ENCODE measurements around the gene TAS2R38.

DNA sequence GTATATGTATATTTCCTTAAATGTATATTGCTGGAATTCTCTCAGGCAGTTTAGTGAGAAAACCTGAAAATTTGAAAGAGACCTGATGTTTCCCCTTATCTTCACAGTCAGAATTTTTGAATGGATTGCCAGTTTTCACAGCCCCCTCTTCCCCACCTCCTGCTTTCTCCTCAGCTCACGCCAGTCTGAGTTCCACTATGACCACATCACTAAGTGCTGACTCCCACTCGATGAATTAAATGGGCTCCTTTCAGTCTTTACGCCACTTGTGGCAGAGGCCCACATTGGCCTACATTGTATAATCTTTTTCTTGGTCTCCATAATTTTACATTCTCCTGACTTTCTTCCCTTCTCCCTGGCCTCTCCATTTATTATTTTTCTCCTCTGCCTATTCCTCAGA is 23.7 kb downstream of the TAS2R38 start:
- TF ChIP-seq, protein P1, sequence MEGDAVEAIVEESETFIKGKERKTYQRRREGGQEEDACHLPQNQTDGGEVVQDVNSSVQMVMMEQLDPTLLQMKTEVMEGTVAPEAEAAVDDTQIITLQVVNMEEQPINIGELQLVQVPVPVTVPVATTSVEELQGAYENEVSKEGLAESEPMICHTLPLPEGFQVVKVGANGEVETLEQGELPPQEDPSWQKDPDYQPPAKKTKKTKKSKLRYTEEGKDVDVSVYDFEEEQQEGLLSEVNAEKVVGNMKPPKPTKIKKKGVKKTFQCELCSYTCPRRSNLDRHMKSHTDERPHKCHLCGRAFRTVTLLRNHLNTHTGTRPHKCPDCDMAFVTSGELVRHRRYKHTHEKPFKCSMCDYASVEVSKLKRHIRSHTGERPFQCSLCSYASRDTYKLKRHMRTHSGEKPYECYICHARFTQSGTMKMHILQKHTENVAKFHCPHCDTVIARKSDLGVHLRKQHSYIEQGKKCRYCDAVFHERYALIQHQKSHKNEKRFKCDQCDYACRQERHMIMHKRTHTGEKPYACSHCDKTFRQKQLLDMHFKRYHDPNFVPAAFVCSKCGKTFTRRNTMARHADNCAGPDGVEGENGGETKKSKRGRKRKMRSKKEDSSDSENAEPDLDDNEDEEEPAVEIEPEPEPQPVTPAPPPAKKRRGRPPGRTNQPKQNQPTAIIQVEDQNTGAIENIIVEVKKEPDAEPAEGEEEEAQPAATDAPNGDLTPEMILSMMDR (IDR thresholded peaks at IDR 0.05; ENCODE audit: insufficient read depth, low read length): no peak
- no peak for TF ChIP-seq POLR2AphosphoS5 (IDR thresholded peaks at IDR 0.05; ENCODE audit: low read depth)
- no peak for TF ChIP-seq GABPA (IDR thresholded peaks at IDR 0.05; ENCODE audit: low read depth)
- TF ChIP-seq, protein P2, sequence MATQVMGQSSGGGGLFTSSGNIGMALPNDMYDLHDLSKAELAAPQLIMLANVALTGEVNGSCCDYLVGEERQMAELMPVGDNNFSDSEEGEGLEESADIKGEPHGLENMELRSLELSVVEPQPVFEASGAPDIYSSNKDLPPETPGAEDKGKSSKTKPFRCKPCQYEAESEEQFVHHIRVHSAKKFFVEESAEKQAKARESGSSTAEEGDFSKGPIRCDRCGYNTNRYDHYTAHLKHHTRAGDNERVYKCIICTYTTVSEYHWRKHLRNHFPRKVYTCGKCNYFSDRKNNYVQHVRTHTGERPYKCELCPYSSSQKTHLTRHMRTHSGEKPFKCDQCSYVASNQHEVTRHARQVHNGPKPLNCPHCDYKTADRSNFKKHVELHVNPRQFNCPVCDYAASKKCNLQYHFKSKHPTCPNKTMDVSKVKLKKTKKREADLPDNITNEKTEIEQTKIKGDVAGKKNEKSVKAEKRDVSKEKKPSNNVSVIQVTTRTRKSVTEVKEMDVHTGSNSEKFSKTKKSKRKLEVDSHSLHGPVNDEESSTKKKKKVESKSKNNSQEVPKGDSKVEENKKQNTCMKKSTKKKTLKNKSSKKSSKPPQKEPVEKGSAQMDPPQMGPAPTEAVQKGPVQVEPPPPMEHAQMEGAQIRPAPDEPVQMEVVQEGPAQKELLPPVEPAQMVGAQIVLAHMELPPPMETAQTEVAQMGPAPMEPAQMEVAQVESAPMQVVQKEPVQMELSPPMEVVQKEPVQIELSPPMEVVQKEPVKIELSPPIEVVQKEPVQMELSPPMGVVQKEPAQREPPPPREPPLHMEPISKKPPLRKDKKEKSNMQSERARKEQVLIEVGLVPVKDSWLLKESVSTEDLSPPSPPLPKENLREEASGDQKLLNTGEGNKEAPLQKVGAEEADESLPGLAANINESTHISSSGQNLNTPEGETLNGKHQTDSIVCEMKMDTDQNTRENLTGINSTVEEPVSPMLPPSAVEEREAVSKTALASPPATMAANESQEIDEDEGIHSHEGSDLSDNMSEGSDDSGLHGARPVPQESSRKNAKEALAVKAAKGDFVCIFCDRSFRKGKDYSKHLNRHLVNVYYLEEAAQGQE (IDR thresholded peaks at IDR 0.05; ENCODE audit: insufficient replicate concordance, low read depth): no peak
- TF ChIP-seq SPI1 (IDR thresholded peaks at IDR 0.05; ENCODE audit: borderline replicate concordance, low read depth): no peak
